ENCODE data around the gene PTTG1IP.
"Not testable (repeated sequence)": the region's sequence is repeated elsewhere in the genome, so short reads cannot be mapped to it uniquely, and the experiment has no call there.

Gene PTTG1IP

DNA sequence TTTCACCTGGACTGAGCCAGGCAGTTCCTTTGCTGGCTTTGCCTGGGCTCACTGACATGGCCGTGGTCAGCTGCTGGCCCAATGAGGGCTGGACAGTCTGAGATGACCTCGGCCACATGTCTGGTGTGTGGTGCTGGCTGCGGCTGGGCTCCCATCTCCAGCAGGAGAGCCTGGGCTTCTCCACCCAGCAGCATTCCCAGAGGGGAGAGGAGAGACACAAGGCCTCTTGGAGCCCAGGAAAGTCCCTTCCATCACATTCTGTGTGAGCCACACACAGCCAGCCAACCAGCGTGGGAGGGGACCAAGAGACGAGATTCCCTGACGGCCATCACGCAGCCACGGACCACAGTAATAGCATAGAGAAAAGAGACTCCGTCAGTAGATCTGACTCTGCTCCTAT is 34.5 kb downstream of the PTTG1IP start:
- DNase-seq, result no peak

DNA sequence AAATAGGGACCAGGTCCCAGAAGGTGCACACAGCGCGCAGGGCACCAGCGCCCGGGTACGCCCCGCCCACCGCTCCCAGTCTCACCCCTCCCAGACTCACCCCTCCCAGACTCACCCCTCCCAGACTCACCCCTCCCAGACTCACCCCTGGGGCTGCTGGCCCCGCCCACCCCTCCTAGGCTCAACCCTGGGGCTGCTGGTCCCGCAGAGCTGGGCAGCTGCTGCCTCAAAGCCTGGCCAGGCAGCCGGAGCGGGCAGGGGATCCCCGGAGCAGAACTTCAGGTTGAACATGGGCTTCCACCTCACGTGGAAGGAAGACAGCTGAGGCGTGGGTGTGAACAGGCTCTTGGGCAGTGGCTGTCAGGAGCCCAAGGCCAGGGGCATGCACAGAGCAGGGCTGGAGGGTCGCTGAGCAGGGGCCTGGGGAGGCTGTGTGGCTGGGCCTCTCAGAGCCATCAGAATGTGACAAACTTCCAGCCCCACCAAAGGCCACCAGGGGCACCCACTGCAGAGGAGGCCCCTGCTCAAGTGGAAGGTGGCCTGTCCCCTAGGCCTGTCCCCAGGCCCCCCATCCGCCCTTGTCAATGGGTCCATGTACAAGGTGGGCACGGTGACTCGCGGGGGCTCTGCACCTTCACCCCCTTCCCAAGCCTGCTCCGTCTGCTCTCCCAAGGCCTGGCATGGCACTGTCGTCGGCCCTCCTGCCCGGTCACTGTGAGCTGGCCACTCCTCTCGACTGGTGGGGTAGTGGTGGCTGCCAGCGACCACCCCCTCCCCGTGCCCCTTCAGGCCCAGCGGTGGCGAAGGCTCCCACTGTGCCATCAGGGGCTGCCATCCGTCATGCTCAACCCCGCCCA is 35.2 kb downstream of the PTTG1IP start:
- no peak for DNase-seq

DNA sequence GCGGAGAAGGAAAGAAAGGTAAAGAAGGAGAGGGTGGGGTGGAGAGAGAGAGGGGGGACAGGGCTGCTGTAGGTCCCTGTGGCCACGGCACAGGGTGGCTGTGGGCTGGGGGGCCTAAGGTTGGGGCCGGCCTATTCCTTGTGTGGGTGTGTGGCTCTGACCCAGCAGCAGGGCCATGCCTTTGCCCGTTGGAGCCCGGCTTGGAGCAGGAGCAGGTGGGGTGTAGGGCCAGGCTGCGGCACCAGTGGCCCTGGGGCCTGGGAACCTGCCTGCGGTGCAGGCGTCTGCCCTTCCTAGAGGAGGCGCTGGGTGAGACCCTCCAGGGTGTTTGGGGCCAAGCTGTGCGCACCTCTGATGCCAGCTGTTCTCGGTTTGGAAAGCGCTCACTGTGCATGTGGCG is 36.0 kb downstream of the PTTG1IP start:
- DNase-seq, result no peak

DNA sequence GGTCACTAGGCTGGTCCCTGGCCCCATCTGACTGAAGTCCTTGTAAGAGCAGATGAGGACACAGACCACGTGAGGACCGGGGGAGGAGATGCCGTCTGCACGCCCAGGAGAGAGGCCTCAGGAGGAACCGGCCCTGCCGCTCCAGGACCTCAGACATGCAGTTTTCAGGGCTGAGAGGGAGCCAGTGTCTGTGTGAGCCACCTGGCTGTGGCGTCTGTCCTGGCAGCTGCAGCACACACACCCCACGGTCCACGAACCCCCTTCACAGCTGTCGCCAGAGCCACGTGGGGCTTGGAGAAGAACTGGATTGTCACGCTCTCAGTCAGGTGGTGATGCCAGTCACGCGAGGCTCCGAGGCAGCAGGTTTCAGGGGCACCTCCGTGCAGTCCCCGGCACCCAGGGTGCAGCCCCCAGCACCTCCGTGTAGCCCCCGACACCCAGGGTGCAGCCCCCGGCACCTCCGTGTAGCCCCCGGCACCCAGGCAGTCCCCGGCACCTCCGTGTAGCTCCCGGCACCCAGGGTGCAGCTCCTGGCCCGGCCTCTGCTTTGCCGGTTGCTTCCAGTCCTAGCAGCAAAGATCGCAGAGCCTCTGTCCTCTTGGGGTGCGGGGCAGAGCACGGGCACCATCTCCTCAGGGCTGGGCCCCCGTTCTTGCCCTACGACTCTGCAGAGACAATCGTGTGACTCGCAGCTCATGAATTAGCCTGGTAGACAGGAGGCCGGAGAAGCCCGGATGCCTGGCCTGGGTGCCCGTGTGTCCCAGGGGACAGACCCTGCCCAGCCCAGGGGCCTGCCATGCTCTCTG is 36.6 kb downstream of the PTTG1IP start:
- DNase-seq, result no peak

DNA sequence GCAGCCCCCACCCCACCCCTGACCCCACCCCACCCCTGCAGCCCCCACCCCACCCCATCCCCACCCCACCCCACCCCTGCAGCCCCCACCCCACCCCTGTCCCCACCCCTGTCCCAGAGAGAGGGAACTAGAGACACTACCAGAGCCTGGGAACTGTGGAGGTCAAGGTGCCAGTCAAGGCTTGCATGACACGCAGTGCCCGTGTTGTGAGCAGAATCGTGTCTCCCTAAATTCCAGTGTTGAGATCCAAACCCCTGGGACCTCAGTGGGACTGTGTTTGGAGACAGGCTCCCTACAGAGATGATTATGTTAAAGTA is 37.2 kb downstream of the PTTG1IP start:
- DNase-seq, result no peak

DNA sequence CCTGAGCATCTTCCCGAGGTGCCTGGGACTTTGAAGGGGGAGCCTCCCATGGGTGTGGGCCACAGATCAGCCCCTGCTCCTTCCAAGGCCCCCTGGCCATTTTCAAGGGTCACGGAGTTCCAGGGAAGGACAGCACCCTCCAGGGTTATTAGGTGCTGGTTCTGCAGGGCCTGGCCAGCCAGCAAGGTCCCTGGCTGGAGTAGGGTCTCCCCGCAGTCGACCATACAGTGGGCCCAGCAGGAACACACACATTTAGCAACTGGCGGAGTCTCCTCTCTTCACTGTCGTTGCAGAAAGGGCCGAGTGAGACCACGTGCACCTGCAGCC is 37.9 kb downstream of the PTTG1IP start:
- DNase-seq, result no peak

DNA sequence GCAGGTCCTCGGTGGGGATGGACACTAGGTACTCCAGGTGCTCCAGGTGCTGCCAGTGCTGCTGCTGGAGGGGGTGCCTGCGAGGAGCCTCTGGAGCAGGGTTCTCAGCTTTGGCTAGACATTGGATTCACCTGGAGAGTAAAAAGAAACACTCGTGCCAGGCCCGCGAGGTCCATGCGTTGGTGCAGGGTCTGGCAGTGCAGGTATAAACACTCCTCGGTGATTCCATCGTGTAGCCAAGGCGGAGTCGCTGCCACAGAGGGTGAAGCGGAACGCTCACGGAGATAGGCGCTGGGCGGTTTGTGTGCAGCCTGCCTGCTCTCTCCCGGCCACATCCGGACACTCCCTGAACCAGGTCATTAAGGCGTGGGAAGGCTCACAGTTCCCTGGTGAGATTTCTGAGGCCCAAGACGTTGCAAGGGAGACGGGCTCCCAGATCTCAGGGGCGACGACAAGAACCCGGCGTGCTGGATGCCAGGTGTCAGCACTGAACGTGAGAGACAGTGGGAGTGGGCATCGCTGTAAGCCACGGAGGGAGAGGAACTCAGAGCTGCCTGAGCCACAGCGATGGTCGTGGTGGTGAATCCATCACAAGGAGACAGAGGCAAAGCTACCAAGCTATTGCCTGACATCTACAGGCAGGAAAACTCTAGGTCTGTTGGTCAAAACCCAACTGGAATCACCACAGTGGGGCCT is 38.4 kb downstream of the PTTG1IP start:
- no peak for DNase-seq

DNA sequence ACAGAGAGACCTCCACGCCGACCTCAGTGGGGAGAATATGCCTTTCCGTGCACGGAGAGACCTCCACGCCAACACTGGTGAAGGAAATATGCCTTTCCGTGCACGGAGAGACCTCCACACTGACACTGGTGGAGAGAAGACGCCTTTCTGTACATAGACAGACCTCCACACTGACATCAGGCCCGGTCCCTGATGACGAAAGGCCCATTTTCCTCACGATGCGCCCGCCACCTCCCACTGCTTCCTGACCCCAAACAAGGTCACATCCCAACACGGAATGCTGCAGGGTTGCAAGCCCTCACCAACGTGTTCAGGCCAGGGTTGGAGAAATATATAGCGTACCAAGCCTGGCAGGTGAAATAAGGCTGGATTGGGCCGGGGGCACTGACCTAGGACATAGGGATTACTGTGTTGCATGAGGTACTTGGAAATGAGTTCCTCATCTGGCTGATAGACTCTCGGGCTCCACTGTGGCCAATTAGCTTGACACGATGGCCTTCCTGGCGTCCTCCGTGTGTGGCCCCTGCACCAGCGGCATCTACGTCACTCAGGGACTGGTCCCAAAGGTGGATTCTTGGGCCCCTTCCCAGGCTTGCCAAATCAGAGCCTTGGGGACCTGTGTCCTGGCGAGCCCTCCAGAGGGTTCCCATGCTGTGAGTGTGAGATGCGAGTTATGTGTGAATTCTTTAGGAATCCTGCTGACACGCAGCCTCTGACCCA is 39.1 kb downstream of the PTTG1IP start:
- DNase-seq, result no peak

DNA sequence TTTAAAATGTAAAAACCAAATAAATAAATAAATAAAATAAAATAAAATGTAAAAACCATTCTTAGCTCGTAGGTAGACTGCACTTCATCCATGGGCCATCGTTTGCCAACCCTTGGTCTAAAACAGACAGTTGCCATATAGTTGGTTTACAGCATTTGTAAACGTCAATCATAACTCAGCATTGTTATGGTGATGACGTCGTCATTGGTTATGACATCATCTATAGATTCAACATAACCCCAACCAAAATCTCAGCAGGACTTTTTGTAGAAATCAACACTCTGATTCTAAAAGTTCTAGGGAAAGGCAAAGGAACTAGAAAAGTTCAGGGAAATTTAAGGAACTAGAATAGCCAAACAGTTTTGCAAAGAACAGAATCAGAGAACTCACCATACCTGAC is 39.8 kb downstream of the PTTG1IP start:
- no peak for DNase-seq

DNA sequence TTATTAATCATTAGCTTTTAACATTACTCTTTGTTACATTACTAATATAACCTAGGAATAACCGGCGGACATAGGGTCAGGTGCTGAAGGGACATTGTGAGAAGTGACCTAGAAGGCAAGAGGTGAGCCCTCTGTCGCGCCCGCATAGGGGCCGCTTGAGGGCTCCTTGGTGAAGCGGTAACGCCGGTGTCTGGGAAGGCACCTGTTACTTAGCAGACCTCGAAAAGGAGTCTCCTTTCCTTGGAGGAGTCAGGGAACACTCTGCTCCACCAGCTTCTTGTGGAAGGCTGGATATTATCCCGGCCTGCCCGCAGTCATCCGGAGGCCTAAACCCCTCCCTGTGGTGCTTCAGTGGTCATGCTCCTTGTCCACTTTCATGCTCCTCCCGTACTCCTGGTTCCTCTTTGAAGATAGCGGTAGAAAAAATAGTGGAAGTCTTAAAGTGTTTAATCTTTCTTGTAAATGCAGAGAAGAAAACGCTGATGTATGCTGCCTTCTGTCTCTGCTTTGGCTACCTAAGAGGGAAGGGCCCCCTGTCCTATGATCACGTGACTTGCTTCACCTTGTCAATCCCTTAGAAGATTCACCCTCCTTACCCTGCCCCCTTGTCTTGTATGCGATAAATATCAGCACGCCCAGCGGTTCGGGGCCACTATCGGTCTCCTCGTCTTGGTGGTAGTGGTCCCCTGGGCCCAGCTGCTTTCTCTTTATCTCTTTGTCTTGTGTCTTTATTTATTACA is 40.8 kb downstream of the PTTG1IP start:
- DNase-seq, result not testable (repeated sequence)

DNA sequence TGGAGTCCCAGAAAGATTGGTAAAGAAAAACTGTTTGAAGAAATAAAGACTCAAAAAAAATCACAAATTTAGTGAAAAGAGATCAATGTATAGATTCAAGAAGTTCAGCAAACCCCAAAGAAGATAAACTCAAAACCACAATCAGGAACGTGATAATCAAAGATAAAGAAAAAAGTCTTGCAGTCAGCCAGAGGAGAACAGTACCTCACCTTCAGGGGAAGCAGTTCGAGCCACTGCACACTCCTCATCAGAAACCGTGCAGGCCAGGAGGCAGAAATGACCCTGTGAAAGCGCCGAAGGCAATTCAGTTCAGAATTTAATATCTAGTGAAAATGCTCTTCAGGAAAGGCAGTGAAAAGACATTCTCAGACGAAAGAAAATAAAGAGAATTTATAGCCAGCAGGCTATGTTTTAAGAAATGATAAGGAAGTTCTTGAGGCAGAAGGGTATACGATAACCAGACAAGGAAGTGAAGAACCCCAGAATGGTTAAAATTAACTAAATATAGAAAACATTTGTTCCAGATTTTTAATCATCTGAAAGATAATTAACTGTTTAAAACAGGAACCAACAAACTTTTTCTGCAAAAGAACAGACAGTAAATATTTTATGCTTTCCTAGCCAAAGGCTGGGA is 42.1 kb downstream of the PTTG1IP start:
- no peak for DNase-seq

DNA sequence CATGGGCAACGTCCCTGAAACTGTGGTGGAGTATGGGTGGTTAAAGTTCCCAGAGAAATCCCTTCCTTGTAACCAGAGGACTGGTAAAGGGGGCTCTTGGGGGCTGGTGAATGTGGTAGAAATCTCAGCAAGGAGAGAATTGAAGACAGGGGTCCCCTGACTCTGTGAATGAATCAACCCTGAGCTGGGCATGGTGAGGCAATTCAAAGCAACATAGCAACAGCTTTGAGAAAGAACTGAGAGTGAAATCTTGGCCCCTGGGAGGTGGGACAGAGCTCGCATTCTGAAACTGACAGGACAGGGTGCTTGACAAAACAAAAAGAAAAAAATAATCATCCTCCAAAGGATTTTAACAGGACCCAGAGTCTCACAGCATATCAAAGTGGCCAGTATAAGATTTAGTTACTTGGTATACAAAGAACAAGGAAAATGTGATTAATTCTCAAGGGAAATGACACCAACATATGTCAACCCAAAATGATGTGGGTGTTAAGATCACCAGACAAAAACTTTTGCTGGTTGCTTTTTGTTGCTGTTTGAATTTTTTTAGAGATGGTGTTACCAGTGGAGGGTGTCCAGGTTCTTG is 43.9 kb downstream of the PTTG1IP start:
- no peak for DNase-seq

DNA sequence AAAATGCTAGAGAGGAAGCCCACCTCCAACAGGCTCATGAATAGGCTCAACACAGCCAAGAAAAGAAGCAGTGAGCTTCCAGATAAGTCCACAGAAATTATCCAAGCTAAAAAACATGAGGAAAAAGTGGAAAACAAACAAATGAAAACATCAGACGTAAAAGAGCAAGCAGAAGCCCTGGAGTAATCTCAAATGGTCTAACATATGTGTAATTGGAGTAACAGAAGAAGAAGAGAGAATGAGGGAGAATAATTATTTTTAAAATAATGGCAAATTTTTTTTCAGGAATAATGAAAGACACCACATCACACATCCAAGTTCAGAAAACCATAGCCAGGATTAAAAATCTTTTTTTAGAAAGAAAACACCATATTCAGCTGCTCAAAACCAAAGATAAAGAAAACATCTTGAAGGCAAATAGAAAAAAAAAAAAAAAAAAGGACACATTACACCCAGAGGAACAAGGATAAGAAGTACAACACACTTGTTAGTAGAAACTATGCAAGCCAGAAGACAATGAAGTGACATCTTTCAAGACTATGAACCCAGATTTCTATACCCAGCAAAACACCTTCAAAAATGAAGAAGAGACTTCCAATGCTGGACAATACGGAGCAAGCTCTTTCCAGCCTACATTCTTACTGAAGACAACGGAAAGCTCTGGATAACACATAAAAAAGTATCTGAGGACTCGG is 45.0 kb downstream of the PTTG1IP start:
- DNase-seq, result no peak

DNA sequence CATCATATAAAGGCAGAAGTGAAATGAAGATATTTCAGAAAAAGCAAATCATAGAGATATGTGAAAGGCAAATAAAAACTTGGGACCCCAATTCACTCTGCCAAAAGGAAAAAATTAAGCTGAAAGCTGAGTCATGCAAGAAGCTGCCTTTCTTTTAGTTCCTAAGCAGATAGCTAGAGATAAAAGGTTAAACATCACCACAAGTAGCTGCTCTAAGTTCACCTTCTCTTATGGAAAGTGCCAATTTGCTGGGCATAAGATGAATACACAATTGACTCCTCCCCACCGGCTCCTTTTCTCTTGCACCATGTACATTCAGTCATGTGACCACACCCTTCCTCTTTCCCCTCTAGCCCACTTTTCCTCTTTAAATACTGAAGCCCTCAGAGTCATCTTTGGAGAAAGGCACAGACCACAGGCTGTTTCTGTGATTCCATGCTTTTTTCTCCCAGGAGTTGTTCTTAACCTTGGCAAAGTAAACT is 50.3 kb downstream of the PTTG1IP start:
- DNase-seq, result no peak

DNA sequence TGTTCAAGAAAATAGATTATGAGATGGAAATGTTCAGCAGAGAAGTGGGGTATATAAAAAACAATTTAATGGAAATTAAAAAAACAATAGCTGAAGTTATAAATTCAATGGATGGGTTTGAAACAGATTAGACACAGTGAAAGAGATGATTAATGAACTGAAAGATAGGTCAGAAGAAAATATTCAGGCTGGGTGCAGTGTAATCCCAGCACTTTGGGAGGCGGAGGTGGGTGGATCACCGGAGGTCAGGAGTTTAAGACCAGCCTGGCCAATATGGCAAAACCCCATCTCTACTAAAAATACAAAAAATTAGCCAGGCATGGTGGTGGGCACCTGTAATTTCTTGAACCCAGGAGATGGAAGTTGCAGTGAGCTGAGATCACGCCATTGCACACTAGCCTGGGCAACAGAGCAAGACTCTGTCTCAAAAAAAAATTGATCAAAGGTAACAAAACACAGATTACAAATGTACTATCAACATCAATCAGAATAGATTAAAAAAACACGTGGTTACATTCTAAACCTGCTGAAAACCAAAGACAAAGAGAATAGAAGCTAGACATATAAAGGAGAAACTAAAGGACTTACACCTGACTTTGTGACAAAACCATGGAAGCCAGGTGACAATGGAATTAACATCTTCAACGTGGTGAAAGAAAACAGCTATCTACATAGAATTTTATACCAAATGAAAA is 50.9 kb downstream of the PTTG1IP start:
- no peak for DNase-seq

DNA sequence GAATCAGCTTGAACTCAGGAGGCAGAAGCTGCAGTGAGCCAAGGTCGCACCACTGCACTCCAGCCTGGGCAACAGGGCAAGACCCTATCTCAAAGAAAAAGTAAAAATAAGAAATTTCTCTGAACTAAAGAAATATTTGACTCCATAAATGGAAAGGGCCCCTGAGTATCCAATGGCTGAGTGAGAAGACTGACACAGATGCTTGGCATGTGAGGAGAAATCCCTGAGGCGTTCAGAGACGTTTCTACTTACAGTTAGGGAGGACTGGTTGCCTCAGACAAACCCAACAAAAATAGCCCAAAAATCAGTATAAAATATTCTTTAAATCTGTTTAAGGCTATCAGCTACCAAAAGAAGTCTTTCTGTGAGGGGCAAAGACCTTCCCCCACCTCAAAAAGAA is 52.6 kb downstream of the PTTG1IP start:
- no peak for DNase-seq

DNA sequence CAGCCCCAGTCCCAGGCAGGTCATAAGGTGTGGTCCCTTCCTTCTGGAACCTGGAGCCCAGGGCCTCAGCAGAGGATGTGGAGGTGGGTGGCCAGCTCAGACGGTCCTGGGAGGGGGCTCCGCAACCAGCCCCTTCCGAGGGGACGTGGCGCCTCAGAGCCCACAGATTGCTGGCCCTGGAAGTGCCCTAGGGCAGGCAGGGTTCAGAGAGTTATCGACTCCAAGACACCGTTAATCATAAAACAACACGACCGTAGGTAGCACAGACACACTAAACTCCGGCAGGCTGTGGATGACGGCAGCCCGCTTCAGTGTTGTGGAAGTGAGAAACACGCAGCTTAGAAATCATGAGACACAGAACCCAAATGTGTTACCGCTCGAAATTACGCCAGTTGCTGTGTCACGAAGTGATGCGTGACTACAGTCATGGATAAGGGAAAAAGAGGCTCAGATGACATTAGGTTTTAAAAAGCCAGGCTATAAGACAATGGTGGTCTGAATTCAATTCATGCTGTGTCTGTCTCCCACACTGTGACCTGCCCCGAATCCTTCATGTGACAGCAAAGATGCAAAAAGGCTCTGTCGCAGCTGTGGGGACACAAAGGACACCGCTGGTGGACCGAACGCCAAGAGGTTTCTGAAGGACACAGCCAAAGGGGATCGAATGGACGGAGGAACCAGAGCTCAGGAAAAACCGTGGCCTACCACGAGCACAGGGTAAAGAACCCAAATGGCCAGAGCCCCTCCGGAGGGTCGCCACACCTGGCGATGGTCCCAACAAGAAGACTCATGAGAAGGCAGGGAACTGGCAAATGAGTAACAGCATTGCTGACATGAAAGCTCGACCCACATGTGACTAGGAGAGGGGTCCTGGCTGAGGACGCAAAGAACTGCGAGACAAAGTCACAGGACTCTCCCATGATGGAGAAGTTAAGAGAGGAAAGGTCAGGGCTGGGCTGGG is 53.9 kb downstream of the PTTG1IP start:
- DNase-seq, result no peak

DNA sequence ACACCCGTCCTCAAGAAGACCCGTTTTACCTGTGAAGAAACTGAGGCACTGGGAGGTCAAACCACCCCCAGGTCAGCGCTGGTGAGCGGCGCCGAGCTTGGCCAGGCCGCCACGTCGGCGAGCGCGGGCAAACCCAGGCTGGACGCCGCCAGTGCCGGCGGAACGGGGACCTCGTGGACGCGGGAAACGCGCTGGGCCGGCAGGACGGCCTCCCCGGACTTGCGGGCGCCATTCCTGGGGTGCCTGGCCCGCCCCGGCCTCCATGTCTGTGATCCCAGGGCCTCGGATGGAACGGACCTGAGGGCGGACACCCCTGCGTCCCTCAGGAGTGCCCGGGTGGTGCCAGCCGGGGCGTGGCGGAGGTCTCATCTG is 54.9 kb downstream of the PTTG1IP start:
- no peak for DNase-seq
